Uterus (tissue), 4 donors: ENCODE measurements around the gene B3GALT2. TPM values are rescaled to one million over a fixed set of nuclear protein-coding genes. Genes with fewer than 3 reads are reported as not detected.

Experiments
- DNase-seq, 2 donors: peaks; one replicate each; pipeline ENCODE4 v3.0.0-alpha.2; 2019 to 2020
- H3K27ac ChIP-seq, 2 donors: fragments of 200-600 bp; sonication (generic); 1 replicate in 1 of 2; 2 replicates in 1 of 2; pipeline ENCODE4 v1.5.1; 2016 to 2018
- H3K27me3 ChIP-seq, 2 donors: fragments of 200-600 bp; sonication (generic); one replicate each; pipeline ENCODE4 v1.5.1; 2018 to 2019; ENCODE audit warnings: control low read depth in 1 of 2
- H3K36me3 ChIP-seq, 2 donors: fragments of 200-600 bp; sonication (generic); one replicate each; pipeline ENCODE4 v1.5.1; 2019; ENCODE audit warnings: control low read depth in 1 of 2
- H3K4me1 ChIP-seq, 2 donors: fragments of 200-600 bp; sonication (generic); one replicate each; pipeline ENCODE4 v1.5.1; 2018 to 2019; ENCODE audit warnings: control low read depth in 1 of 2
- H3K4me3 ChIP-seq, 2 donors: fragments of 200-600 bp; sonication (generic); 1 replicate in 1 of 2; 2 replicates in 1 of 2; pipeline ENCODE4 v1.5.1; 2018 to 2019; ENCODE audit warnings: mild to moderate bottlenecking in 1 of 2
- H3K9me3 ChIP-seq, 2 donors: fragments of 200-600 bp; sonication (generic); one replicate each; pipeline ENCODE4 v1.5.1; 2019; ENCODE audit warnings: control low read depth in 1 of 2
- POLR2A ChIP-seq, 2 donors: fragments of 450-650 bp; IDR thresholded peaks; one replicate each; pipeline ENCODE4 v1.6.1; 2016; ENCODE audit warnings: antibody characterized with exemption in 2 of 2, mild to moderate bottlenecking in 1 of 2, moderate library complexity in 1 of 2
- intact Hi-C: fragments of 100-400 bp; cut with DNase I; formaldehyde crosslinking; loops from one replicate; pipeline ENCODE4 v1.15.1; 2023; ENCODE audit warnings: low total_unique reads
- total RNA-seq, 4 donors: library from RNA; depleted of rRNA in 3 of 4; stranded (reverse); fragments of >200 nt in 3 of 4; gene quantifications; one replicate each; pipeline versions ENCODE4 v1.1.0 to v1.2.4, GENCODE V29; 2014 to 2023
- TF ChIP-seq, protein P1 (sequence below), 4 experiments: fragments of 200-600 bp in 2 of 4; fragments of 450-650 bp in 2 of 4; sonication (generic) in 2 of 4; IDR thresholded peaks; one replicate each; pipeline ENCODE4 v1.5.1; 2016 to 2019; ENCODE audit warnings: antibody characterized with exemption in 4 of 4, mild to moderate bottlenecking in 2 of 4, moderate library complexity in 1 of 4
- donor health status: DM: yes; HTN: yes; CAD: no.

Gene B3GALT2
- total RNA-seq, 4 donors from 2014 or later: 0.21 to 4.1 TPM; not detected in 2

DNA sequence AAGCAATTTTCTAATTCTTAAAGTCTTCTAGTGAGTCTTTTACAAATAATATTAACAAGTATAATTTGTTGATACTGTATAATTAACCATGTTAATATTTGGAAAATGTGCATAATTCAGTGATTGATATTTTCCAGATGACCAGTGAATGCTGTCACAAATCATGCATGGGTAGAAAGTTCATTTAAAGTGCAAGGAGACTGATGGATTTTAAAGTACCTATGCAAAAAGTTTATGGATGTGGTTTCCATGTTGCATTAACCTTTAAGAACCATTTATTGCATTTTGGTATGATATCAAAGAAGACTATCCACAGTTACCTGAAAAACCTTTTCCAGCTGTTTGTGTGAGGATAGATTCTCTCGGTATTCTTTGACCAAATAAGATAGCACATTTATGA lies 41.4 kb downstream of the B3GALT2 start:
- no peak overlapping the region for H3K27ac ChIP-seq
- no peaks in the 10 kb centered on the region for H3K9me3 ChIP-seq
- intact Hi-C loops: no loop called here
- no peak overlapping the region for H3K4me3 ChIP-seq
- TF ChIP-seq, protein P1, sequence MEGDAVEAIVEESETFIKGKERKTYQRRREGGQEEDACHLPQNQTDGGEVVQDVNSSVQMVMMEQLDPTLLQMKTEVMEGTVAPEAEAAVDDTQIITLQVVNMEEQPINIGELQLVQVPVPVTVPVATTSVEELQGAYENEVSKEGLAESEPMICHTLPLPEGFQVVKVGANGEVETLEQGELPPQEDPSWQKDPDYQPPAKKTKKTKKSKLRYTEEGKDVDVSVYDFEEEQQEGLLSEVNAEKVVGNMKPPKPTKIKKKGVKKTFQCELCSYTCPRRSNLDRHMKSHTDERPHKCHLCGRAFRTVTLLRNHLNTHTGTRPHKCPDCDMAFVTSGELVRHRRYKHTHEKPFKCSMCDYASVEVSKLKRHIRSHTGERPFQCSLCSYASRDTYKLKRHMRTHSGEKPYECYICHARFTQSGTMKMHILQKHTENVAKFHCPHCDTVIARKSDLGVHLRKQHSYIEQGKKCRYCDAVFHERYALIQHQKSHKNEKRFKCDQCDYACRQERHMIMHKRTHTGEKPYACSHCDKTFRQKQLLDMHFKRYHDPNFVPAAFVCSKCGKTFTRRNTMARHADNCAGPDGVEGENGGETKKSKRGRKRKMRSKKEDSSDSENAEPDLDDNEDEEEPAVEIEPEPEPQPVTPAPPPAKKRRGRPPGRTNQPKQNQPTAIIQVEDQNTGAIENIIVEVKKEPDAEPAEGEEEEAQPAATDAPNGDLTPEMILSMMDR (IDR thresholded peaks at IDR 0.05): no peak
- no peak for TF ChIP-seq POLR2A (IDR thresholded peaks at IDR 0.05)
- H3K36me3 ChIP-seq: no peaks in the 10 kb centered on the region
- H3K4me1 ChIP-seq: no peaks in the 10 kb centered on the region
- DNase-seq: no peak
- no peaks in the 10 kb centered on the region for H3K27me3 ChIP-seq

DNA sequence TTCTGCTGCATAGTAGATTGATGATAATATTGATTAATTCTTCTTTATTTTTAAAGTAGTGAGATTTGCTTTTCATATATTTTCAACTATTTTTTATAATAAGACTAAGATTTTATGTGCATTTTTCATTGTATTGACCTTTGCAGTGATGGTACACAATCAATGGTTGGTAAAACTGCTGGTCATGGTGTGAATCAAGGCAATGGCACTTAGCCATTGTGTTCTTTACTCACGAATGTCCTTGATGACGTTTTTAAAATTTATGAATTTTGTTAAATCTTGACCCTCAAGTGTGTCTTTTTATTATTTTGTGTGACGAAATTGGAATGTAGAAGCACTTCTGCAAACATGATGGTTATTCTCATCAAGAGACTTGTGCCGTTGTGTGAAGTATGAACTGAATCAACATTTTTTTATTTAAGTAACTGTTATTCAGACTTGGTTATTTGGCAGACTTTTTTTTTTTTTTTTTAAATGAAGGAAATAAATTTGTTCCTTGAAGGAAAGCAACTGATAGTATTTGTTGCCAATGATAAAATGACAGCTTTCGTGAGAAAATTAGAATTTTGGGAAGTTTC lies 42.0 kb downstream of the B3GALT2 start:
- TF ChIP-seq, protein P1 (IDR thresholded peaks at IDR 0.05): no peak
- no peaks in the 10 kb centered on the region for H3K9me3 ChIP-seq
- no peak overlapping the region for H3K27ac ChIP-seq
- H3K36me3 ChIP-seq: no peaks in the 10 kb centered on the region
- H3K4me1 ChIP-seq: no peaks in the 10 kb centered on the region
- intact Hi-C loops: no loop called here
- no peaks in the 10 kb centered on the region for H3K27me3 ChIP-seq
- DNase-seq: no peak
- no peak overlapping the region for H3K4me3 ChIP-seq

DNA sequence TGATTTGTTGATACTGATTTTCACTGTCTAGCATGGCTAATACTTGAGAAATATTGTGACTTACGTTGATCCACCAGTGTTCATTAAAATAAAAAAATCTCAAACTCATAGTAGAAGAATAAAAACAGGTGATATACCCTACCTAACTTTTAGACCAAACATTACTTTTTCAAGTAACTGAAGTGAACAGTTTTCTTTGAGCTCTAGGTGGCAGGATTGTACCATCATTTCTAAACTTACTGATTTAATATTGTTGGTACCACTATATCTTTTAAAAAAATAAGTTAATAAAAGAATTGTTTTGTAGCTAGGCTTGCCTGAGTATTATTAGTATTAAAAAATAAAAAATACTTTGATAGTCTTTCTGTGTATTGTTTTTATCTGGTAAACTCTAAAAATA lies 43.1 kb downstream of the B3GALT2 start:
- no peaks in the 10 kb centered on the region for H3K27me3 ChIP-seq
- no peak for DNase-seq
- no peaks in the 10 kb centered on the region for H3K4me1 ChIP-seq
- no peaks in the 10 kb centered on the region for H3K36me3 ChIP-seq
- no peak overlapping the region for H3K27ac ChIP-seq
- no peak overlapping the region for H3K4me3 ChIP-seq
- no peaks in the 10 kb centered on the region for H3K9me3 ChIP-seq
- TF ChIP-seq, protein P1 (IDR thresholded peaks at IDR 0.05): no peak
- TF ChIP-seq POLR2A (IDR thresholded peaks at IDR 0.05): no peak
- intact Hi-C loops: no loop called here

DNA sequence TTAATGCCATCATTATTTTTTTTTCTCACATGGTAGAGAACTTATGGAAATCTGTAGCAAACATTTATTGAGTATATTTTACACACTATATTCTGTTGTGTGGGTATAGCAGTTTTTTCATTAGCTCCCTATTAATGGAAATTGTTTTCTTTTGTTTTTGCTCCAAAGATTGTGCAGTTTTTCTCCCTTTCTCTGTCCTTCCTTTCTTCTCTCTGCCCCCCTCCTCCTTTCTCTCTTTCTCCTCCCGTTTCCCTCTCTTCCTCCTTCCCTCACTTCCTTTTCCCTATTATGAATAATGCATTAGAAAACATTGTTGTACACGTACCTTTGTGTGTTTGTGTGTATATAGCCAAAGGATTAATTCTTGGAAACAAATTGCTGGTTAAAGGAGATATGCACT lies 44.0 kb downstream of the B3GALT2 start:
- no peak for TF ChIP-seq POLR2A (IDR thresholded peaks at IDR 0.05)
- TF ChIP-seq, protein P1 (IDR thresholded peaks at IDR 0.05): no peak
- Histone ChIP-seq H3K36me3 (no peaks in the 10 kb centered on the region), H3K4me1 (no peaks in the 10 kb centered on the region), H3K9me3 (no peaks in the 10 kb centered on the region), H3K4me3 (no peak overlapping the region), H3K27ac (no peak overlapping the region), H3K27me3 (no peaks in the 10 kb centered on the region)
- DNase-seq: no peak
- intact Hi-C loops: no loop called here

DNA sequence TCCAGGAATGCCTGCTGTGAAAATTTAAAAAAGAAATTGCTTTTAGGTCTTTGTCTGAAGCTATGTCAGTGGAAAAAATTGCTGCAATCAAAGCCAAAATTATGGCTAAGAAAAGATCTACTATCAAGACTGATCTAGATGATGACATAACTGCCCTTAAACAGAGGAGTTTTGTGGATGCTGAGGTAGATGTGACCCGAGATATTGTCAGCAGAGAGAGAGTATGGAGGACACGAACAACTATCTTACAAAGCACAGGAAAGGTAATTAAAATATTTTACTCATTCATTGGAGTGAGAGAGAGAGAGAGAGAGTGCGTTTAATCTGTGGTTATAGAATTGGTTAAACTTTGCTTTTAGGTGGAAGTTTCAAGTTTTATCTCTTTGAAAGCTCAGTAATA lies 44.6 kb downstream of the B3GALT2 start:
- Histone ChIP-seq H3K27ac (no peak overlapping the region), H3K4me3 (no peak overlapping the region), H3K36me3 (no peaks in the 10 kb centered on the region), H3K4me1 (no peaks in the 10 kb centered on the region), H3K9me3 (no peaks in the 10 kb centered on the region), H3K27me3 (no peaks in the 10 kb centered on the region)
- no peak for DNase-seq
- intact Hi-C loops: no loop called here
- TF ChIP-seq POLR2A (IDR thresholded peaks at IDR 0.05): no peak
- TF ChIP-seq, protein P1 (IDR thresholded peaks at IDR 0.05): no peak
